Measurements from ENCODE around the gene SRP54.
"Not testable (repeated sequence)": the region's sequence is repeated elsewhere in the genome, so short reads cannot be mapped to it uniquely, and the experiment has no call there.

The SRP54 gene

DNA sequence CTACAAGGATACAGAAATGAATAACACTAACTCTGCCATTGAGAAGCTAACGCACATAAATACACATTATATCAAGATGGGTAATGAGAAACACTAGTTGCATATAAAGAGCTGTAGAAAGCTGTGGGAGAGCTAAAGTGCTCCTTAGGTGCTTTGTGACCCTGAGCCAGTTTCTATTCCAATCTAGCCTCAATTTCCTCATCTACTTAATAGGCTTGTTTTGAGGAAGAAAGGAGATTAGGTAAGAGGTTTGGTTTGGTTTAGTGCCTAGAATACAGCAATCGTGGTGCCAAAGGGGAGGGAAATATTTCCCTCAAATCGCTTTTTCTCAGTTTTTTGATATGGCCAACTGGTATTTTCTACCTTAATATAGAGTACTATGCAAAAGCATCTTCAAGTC, 994 bp downstream of the SRP54 start:
- DNase-seq (ENCODE audit: low spot score) = no peak

DNA sequence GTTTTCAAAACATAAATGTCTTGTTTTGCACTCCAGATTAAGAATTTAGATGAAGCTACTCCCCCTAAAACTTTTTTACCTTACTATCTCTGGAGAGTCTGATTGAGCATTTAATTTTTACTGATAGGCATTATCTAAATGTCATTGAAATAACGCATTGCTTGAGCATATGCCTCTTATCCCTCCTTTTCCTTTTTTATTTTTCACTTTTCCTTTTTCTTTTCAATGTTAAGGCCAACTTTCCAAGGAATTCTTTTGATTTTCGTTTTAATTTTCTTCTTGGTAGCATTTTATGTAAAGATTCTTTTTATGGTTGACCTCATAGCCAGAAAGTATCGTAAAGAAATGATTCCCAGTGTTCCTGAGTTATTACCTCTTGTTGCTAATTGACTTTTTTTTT, 2.9 kb downstream of the SRP54 start:
- DNase-seq (ENCODE audit: low spot score) = no peak

DNA sequence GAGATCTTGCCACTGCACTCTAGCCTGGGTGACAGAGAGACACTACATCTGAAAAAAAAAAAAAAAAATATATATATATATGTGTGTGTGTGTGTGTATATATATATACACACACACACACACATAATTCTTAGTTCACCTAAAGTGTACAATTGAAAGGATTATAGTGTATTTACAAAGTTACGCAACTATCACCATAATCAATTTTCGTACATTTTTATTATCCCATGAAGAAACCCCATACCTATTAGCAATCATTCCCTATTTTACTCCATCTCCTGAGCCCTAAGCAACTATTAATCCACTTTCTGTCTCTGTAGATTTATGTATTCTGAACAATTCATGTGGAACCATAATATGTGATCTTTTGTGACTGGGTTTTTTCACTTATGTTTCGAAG, 4.4 kb downstream of the SRP54 start:
- DNase-seq (ENCODE audit: low spot score) = no peak

DNA sequence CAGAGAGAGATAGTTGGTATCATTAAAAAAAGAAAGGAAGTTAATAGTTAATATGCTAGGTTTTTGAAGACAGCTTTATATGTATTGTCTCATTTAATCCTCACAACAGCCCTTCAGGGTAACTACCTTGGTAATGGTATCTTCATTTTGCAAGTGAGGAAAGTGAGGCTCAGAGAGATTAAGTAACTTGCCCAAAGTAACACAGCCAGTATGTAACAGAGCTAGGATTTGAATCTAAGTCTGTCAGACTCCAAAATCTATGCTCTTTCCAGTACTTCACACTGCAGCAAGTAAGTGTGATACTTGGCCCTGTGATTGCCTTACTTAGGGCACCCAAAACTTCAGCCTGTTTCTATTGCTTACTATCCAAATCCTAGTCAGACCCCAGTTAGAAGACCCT, 7.0 kb downstream of the SRP54 start:
- no peak for DNase-seq (ENCODE audit: low spot score)

DNA sequence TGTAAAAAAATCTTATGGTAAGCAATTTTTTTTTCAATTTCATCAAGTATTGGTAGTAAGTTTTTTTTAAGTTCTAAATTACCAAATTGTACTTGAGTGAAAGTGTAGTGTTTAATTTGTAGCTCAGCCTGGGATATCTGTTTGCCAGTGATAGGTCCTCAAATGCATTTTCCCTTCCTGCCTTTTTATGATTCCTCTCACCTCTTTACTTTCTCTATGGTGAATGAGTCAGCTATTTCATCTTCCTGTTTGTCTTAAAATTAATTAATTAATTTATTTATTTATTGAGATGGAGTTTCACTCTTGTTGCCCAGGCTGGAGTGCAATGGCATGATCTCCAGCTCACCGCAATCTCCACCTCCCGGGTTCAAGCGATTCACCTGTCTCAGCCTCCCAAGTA, 10.6 kb downstream of the SRP54 start:
- DNase-seq (ENCODE audit: low spot score) = no peak

DNA sequence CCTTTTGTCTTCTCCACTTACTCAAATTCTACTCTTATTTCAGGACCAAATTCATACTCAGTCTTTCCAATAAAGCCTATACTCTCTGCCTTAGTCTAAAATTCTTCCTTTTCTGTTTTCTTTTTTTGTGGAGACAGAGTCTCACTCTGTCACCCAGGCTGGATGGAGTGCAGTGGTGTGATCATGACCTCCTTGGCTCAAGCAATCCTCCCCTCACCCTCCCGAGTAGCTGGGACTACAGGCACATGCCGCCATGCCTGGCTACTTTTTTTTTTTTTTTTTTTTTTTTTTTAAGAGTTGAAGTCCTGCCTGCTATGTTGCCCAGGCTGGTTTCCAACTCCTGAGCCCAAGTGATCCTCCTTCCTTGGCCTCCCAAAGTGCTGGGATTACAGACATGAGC, 11.9 kb downstream of the SRP54 start:
- DNase-seq (ENCODE audit: low spot score) = no peak

DNA sequence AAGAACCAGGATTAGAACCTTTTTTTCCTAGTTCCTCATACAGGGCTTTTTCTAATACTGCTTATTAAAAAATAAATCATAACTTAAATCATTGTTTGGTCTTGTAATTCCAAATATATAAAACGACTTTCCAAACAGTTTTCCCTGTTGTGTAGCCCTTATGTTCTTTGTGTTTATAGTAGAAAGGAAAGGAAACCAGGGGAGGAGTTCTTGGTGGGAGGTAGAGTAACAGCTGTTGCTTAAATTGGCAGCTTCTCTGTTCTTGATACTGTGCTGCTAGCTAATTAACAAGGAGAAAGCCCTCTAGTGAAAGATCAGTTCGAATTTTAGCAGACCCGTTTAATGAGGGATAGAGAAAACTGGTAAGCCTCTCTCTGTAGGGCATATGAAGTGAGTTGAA, 15.0 kb downstream of the SRP54 start:
- DNase-seq (ENCODE audit: low spot score) = no peak

DNA sequence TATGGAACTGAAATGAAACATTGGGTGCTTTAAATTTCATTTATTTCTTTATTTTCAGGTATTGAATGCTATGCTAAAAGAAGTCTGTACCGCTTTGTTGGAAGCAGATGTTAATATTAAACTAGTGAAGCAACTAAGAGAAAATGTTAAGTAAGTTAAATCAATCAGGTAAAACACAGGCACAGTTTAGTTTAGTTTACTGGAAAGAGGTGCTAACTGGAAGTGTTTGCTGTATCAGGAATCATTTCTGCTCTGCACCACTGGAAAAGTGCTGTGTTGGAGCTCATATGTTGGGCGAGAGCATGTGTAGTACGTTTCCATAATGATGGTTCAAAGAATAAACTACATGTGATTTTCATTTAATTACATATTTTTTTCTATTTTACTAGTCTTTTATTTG, 16.7 kb downstream of the SRP54 start:
- DNase-seq (ENCODE audit: low spot score) = no peak

DNA sequence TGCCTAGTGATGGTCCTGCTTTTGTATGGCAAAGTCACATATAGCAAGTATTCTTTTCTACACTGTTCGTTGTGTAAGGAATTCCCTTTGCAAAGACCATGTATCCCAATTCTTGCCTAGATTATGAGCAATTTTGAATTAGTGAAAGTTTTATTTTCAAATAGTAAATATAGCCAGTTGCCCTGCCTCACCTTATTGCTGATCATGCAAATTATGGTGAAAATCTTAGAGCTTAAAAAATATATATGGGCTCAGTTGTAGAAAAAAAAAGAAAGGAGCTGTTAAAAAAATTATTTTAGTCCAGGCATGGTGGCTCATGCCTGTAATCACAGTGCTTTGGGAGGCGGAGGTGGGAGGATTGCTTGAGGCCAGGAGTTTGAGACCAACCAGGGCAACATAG, 18.8 kb downstream of the SRP54 start:
- DNase-seq (ENCODE audit: low spot score) = no peak

DNA sequence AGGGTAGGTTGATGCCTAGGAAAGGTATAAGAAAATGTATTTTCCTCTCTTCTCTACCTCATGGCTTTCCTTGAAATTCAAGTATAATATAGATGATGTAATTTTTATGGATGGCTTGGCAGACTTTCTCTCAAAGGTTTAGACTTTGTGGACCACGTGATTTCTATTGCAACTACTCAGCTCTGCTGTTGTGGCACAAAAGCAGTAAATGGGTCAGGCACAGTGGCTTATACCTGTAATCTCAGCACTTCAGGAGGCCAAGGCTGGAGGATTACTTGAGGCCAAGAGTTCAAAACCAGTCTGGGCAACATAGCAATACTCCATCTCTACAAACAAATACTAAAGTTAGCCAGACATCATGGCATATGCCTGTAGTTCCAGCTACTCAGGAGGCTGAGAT, 22.0 kb downstream of the SRP54 start:
- no peak for DNase-seq (ENCODE audit: low spot score)

DNA sequence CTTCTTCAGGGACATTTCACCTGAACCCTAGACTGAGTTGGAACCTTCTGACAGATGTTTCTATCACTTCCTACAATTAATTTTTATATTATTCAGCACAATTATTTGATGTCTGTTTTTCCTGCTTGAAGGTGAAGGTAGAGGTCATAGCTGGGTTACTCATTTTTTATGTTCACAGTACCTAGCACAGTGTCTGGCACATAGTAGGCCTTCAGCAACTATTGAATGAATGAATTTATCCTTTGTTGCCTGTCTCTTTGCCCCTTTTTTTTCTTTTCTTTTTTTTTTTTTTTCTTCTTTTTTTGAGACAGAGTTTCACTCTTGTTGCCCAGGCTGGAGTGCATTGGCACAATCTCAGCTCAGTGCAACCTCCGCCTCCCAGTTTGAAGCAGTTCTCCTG, 33.8 kb downstream of the SRP54 start:
- DNase-seq (ENCODE audit: low spot score) = no peak

DNA sequence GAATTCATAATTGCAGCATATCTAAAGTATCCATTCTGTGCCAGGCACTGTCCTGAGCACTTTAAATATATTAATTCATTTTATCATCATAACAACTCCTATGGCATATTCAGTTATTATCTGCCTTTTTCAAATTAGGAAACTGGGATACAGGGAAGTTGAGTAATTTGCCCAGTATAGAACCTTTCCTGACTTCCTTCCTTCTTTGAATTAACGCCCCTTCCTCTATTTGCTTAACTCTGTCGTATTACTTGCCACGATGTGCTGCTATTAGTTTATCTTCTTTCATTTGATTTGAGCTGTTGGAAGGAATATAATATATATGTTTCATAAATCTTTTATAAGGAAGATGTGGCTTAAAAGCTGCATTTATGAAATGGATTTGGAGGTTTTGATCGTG, 37.9 kb downstream of the SRP54 start:
- DNase-seq (ENCODE audit: low spot score) = no peak

DNA sequence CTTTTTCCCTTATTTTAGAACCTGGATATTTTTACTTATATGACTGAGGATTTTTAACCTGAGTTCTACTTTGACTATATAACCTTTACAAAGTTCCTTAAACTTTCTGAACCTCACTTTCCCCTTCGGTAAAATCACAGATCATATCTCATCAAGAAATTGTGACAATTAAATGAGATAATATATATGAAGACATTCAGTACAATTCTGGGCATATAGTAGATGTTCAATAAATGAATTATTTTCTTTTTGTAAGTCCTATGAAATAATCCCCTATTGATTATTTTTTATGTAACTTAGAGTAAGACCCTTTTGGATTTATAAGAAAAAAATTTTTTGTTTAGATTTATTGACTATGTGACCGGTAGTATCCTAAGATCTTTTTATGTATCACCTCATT, 45.6 kb downstream of the SRP54 start:
- DNase-seq (ENCODE audit: low spot score) = no peak

DNA sequence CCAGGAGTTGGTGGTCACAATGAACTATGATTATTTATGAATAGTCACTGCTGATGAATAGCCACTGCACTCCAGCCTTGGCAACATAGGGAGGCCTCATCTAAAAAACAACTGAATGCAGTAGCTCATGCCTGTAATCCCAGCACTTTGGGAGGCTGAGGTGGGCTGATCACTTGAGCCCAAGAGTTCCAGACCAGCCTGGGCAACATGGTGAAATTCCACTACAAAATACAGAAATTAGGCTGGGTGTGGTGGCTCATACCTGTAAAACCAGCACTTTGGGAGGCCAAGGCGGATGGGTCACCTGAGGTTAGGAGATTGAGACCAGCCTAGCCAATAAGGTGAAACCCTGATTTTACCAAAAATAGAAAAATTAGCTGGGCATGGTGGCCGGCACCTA, 49.8 kb downstream of the SRP54 start:
- no peak for DNase-seq (ENCODE audit: low spot score)

DNA sequence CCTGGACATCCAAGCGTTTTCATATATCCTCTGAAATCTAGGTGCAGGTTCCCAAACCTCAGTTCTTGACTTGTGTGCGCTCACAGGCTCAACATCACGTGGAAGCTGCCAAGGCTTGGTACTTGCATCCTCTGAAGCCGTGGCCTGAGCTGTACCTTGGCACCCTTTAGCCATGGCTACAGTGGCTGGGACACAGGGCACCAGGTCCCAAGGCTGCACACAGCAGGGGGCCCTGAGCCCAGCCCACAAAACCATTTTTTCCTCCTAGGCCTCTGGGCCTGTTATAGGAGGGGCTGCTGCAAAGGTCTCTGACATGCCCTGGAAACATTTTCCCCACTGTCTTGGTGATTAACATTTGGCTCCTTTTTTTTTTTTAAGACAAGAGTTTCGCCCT, 51.6 kb downstream of the SRP54 start:
- no peak for DNase-seq (ENCODE audit: low spot score)

DNA sequence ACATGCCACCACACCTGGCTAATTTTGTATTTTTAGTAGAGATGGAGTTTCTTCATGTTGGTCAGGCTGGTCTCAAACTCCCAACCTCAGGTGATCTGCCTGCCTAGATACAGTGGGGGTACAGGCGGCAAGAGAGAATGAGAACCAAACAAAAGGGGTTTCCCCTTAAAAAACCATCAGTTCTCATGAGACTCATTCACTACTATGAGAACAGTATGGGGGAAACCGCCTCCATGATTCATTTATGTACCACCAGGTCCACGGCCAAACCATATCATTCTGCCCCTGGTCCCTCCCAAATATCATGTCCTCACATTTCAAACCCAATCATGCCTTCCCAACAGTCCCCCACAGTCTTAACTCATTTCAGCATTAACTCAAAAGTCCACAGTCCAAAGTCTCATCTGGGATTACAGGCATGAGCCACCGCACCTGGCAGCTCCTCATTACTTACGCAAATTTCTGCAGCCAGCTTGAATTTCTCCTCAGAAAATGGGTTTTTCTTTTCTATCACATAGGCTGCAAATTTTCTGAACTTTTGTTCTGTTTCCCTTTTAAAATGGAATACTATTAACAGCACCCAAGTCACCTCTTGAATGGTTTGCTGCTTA, 52.3 kb downstream of the SRP54 start:
- DNase-seq (ENCODE audit: low spot score) = not testable (repeated sequence)

DNA sequence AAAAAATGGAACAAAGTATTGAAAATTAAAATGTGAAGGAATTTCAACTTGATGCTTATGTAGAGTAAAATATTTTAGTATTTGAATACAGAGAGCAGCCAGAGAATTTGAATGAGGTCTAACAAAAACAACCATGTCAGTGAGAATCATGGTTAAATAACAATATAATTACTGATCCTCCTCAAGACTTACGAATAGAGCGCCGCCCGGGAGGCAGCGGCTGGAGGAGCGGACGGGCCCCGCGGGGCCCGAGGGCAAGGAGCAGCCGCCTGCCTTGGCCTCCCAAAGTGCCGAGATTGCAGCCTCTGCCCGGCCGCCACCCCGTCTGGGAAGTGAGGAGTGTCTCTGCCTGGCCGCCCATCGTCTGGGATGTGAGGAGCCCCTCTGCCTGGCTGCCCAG, 55.5 kb downstream of the SRP54 start:
- DNase-seq (ENCODE audit: low spot score) = not testable (repeated sequence)

DNA sequence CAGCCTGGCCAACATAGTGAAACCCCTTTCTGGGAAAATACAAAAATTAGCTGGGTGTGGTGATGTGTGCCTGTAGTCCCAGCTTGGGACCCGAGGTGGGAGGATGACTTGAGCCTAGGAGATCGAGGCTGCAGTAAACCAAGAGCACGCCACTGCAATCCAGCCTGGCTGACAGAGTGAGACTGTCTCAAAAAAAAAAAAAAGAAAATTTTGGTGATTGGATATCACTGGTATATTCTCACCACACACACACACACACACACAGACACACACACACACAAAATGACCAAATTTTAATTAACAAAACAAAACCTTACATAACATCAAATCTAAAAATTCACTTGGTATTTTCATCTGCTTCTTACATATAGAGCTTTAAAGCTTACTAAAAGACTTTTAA, 59.8 kb downstream of the SRP54 start:
- no peak for DNase-seq (ENCODE audit: low spot score)

DNA sequence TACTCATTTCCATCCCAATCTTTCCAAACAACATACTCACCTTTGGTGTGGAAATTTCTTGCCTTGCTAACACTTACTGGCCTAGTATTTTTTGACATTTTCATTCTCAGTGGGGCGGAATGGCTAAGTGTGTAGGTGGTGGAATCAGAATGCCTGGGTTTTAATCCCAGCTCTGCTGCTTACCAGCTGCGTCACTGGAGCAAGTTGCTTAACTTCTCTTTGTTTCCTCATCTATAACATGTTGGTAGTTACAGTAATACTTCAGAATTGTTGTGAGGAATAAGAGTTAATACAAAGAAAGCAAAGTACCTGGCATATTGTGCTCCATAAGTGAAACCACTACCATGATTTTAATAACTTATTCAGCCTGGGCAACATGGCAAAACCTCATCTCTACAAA, 60.3 kb downstream of the SRP54 start:
- DNase-seq (ENCODE audit: low spot score) = no peak

DNA sequence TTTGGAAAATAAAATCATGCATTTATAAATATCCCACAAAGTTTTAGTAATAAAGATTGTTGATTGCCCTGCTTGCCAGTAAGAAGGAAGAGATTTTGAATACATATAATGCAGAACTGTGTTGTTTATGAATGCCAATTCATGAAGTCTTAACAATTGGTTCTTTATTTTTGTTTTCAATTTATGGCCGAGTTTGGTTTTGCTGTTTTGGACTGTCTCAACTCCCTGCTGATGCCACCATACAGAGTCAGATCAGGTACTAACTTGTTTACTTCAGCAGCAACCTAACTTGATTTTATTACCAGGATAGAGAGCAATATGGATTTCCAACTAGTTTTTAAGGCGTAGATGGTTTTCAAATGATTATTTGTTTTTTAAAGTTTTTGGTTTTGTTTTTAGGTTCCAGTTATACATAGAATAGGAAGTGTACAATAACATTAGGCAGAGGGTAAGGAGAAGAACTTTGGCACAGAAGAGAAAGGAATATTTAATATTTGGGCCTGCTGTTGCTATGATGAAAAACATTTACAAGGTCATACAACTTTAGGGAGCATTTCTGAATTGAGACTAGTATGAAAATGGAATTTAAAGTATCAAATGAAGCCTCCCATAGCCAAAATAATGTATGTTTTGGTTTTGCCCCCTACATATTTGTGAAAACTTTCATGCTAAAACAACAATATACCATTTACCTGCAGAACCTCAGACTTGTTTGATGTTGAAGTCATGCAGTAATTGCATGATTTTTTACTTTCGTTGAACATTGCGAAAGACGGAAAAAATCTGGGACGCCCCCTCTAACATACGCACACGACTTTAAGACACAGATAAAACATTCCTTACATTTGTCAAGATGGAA, 62.4 kb downstream of the SRP54 start:
- DNase-seq (ENCODE audit: low spot score) = no peak

DNA sequence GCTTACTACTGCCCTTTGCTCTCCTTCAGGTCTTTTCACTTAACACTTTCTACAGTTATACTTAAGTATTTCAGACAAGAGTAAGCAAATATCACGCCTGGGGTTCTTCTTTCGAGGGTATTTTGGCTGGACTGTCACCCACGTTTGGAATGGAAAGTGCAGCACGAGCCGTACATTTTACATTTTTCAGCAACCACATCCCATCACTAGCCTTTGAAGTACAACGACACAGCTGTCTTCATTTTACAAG, 62.9 kb downstream of the SRP54 start:
- DNase-seq (ENCODE audit: low spot score) = peak; percentile 16

DNA sequence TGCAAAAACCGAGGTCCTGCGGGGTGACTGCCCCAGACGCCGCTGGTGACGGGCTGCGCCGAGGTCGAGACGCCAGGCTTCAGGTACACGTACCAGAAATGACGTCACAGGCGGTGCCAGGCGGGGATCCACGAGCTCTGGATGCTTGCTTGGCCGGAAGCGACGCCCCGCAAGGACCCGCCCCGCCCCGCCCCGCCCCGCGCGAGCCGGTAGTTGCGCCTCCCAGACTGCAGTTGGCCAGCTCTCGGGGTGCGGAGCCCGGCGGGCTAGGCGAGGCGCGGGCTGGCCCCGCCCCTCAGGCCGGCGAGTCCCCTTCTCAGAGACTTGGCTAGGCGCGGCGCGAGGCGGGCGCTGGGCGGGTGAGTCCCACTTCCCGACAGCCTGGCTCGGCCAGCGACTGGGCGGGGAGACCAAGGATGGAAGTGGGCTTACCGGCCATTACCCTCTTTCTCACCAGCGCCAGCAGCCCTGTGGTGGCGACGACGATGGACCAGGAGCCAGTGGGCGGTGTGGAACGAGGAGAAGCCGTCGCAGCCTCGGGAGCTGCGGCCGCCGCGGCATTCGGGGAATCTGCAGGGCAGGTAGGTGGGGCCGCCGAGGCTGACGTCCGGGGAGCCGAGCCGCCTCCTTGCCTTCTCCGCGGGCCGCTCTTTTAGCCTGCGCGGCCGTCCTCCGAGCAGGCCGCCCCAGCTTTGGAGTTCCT, 63.4 kb downstream of the SRP54 start, which contains the start of gene FAM177A1:
Gene FAM177A1 (plus strand): TSS at position 225 of the 703 bp plus-strand sequence. CDS start 192 bp downstream, at position 417.
- DNase-seq (ENCODE audit: low spot score) = peak; percentile 98

DNA sequence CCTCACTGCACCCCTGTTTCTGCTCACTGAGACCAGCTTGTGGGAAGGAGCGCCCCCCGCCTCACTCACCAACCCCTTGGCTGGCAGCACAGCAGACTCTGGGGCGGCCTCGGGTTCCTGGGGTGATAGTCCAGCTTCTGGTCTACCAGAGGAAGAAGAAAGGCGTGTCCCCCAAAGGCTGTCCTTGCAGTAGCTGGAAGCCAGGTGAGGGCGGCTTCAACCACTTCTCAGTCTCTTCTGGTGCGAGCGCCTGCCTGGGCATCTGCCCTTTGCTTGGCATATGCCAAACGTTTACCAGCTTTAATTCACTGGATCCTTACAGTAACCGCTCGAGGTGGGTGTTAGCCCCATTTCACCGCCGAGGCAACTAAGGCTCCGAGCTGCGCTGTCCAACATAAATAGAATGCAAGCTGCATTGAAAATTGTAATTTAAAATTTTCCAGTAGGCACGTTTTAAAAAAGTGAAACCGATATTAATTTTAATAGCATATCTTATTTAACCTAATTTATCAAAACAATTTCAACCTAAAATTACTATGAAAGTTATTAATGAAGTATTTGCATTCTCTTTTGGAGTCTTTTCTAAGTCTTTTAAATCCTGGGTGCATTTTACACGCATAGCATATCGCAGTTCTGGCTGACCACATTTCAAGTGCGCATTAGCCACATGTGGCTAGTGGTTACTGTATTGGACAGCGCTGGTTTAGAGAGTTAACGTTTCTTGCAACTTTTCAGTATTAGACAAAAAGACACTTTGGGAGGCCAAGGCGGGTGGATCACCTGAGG, 64.2 kb downstream of the SRP54 start:
- peak; percentile 62 for DNase-seq (ENCODE audit: low spot score)

Measured in LoVo (cell line).